NCI-H2029 treated with DMSO at 0.1 percent for 48 hours (cell line): ENCODE measurements around the gene STK32C.

Source experiments
- DNase-seq: peaks from one replicate; lab custom pipeline; 2025; lab: John Stamatoyannopoulos, UW

Gene STK32C

DNA sequence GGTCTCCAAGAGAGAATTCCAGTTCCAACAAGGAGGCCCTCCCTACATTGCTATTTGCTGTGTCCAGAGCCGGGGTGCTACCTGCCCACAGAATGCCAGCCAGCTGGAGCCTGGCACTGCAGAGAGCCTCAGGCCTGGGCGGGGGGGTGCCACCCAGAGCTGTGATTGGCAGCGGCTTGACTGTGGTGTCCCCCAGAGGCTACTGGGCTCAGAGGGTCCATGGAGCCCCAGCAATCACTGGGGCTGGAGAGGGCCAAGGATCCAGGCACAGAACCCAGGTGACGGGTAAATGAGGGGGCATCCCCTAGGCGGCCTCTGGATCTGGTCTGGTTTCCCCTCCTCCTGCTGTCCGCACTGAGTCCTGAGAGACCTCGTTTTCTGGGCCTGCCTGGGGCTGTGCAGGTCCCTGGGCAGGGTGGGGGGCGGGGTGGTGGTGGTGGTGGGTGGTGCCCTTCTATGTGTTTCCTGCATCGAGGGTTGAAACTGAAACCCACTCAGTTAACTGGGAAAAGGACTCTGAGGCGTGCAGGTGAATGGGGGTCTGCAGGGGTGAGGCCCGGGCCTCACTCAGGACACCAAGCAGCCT is 108.4 kb downstream of the STK32C start:
- DNase-seq: no peak

DNA sequence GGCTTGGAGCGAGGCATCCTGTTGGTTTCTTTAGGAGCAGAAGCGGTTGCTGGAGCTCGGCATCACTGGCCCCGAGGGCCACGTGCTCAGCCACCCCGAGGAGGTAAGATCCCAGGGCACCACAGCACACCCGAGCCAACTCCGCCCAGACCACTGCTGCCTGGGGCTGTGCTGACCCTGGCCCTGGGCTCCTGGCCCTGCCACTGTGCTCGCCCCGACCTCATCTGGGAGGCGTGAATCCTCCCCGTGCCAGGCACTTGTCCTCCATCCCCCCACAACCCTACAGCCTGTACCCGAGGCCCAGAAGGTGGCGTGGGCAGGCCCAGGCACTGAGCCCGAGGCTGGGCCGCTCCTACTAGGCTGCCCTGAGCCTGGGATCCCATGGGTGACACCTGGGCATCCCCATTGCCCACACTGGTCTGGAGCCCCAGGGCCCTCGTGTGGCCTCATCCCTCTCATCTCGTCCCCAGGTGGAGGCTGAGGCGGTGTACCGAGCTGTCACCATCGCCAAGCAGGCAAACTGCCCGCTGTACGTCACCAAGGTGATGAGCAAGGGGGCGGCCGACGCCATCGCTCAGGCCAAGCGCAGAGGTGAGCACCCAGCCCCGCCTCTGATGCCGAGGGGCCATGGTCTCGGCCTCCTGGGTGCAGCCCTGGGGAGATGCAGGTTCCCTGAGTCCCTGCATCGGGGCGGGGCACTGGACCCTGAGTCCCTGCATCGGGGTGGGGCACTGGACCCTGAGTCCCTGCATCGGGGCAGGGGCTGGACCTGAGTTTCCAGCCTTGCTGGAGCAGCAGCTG is 109.2 kb downstream of the STK32C start:
- no peak for DNase-seq

DNA sequence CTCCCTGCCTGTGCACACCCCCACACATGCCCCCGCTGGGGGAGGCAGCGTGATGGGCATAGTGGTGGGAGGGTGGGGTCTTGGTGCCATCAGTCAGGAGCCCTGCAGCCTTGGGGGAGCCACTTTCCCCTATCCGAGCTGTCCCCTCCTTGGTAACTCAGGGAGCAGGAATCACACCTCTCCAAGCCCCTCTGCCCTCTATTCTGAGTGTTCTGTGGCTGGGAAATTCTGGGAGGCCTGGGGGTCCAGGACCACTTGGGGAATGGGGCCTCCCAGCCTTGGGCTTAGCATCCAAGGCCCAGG is 109.7 kb downstream of the STK32C start:
- DNase-seq: no peak

DNA sequence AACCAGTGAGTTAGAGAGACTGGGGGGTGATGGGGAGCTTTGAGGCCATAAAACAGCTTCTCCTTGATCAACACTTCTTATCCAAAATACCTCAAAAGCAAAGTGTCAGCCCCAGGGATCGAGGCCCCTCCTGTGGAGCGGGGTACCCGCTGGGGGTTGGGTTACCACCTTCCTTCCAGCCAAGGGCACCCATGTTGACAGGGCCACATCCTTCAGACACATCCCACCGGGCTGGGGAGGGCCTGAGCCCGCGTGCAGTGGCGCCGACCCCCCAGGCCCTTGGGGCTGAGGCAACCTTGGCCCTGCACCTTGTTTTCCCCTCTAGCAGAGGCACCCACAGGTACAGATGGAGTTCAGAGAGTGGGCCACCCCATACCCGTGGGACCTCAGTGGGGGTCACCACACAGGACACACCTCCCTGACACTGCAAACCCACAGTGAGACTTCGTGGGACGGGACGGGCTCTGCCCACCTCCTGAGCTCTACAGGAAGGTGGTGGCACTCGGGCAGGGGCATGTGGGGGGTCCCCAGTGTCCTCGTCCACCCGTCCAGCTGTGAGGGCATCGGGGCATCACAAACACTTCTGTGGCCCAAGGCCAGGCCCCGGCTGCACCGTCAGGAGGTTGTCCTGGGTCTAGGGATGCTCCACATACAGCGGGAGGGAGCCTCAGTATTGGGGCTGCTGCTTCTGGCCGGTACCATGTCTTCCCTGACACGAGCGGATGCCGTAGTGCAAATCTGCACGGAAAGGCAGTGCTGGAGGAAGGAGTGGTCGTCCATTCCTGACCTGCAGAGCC is 110.3 kb downstream of the STK32C start:
- no peak for DNase-seq

DNA sequence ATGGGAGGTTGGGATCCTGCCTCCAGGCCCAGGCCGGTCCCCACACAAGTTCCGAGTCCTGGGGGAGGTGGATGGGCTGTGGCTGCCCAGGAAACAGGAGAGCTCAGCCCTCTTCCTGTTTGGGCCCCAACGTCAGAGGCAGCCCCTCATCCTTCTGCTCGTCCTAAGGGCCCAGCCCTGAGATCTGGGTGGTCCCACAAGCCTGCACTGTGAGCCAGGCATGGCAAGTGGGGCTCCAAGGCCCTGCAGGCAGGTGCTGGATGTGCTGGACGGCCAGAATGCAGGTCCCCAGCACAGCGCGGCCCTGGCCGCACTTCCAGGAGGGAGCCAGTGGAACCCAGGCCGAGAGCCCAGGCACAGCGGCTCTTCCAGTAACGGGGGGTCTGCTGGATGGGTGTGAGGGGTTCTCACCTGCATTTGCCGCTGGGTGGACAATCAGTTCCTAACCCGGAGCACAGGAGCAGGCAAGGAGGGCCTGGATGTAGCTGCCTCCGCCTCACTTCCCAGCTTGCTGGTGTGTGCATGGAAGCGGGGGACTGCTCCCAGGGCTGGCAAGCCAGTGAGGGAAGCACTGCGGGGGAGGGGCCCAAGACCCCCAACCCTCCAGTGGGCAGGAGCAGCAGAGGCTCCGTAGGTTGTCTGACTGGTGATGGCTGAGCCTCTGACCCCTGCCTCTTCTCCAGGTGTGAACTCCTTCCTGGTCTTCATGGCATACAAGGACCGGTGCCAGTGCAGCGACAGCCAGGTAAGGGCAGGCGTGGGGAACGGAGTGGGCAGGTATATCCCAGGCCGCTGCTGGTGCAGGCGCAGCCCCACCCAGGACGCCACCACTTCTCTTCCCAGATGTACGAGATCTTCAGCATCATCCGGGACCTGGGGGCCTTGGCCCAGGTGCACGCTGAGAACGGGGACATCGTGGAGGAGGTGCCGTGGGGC is 111.3 kb downstream of the STK32C start:
- no peak for DNase-seq

DNA sequence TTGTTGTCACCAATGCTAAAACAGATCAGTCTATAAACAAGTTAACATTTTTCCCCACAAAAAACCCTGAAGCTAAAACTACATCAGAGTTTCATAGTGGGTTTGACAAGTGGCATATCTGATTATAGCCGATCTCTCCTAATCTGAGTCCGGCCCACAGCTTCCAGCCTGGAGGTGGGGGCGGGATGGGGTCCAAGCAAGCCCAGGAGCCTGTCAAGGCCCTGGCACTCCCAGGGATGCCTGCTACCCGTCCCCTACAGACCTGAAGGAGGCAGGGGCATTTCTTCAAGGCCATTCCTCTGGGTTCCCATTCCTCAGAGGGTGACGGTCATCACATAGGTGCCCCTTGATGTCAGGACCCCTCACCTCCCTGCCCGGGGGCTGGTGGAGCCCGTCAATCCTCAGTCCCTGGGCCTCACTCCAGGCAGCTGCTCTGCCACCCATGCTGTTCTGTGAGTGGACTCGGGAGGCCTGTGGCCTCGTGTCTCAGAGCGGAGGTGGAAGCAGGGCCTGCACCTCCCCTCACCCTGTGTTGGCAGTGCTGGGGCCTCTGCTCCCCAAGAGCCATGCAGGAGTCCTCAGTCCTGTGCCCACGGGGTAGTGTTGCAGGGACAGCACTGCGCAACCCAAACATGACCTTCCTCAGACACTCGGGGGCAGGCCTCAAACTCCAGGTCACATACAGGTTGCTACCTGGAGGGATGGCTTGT is 112.2 kb downstream of the STK32C start:
- no peak for DNase-seq

DNA sequence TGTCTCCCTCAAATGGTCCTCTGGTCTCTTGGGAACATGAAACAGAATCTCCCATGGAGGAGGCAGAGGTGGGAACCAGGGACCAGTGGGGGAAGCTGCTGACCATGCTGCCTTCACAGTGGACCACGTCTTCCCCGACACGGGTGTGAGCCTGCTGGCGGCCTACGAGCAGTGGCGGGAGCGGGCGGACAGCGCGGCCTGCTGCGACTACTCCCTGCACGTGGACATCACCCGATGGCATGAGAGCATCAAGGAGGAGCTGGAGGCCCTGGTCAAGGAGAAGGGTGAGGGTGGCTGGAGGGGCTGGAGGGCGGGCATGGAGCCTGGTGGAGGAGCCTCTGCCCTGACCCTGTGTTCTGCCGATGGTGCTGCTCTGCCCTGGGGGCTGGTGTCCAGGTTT is 113.0 kb downstream of the STK32C start:
- no peak for DNase-seq

DNA sequence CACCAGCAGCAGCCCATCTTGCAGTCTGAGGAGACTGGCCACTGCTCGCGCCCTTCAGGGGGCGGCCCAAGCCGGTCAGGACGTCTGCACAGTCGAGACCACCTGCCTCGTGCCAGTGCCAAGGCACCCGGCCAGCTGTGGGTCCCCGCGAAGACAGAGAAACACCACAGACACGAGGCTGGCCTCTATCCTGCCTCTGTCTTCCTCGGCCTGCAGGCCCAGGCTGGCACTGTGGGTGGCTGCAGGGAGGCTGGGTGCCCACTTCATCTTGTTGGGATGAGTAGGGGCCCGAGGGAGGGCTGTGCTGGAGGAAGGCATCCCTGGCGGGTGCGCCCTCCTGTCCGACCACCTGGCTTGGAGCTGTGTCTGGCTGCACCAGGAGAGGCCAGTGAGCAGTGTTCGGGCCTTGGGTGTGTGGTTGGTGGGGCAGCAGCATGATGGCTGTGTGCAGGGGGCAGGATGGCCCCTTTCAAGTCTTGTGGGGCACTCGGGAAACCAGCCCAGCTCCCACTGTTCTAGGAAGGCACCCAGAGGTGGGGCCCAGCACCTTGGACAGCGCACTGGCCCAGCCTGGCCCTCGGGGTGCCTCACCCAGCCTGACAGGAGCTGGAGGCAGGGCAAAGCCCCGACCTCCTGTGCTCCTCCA is 113.7 kb downstream of the STK32C start:
- DNase-seq: no peak

DNA sequence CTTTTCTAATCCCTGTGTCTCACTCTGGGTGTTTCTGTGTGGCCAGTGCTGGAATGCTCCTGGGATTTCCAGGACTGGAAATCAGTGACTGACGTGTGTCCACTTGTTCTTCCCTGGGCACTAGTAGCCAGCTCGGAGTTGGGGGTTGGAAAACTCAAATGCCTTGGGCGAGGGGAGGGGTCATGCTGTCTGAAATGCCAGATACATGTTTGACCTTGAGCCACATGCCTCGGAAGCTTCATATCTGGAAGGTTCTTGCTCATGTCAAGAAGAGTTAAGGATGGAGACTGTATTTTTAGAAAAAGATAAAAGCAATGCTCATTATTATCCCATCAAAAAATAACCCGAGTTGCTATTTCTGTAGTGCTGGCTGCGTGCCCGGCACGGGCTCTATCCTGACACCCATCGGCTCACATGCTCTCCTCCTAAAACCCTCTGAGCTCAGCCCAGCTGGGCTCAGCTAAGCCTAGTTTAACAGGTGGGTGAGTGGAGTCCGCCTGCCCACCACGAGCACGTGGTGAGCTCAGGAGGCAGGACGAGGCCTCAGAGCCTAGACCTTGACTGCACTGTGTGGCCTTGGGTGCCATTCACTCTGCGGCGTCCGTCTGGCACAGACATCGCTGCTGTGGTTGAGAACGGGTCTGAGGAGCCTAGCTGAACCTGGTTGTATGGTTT is 114.6 kb downstream of the STK32C start:
- no peak for DNase-seq

DNA sequence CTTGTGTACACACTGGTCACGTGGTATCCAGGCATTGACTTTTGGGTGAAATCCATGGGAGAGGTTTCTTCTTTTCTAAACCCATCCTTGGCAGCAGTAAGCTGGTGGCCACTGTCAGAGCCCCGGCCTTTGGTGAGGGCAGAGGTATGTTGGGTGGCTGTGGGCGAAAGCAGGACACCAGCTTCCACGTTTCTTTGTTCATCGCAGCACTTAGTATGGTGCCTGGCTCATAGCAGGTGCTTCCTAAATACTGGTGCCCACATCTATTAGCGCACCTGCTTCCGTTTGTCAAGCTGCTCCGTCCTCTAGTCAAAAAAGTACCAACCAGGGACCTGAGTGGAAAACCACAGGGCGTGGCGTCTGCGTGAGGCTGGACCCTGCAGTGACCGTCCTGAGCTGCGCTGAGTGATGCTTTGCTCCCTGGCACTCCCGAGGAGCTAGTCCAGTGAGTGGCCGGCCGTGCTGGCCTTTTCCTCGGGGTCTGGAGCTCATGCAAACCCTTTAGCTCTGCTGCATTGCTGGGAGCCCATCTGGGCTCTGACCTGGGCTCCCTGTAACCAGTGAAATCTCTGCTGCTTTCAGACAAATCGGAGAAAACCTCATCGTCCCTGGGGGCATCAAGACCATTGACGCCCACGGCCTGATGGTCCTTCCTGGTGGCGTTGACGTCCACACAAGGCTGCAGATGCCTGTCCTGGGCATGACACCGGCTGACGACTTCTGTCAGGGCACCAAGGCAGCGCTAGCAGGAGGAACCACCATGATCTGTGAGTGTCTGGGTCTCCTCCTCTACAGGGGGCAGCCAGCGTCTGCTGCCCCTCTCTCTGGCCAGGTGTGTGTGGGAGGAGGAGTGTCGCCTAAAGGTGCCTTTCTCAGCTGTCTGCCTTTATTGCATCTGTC is 115.4 kb downstream of the STK32C start:
- no peak for DNase-seq

DNA sequence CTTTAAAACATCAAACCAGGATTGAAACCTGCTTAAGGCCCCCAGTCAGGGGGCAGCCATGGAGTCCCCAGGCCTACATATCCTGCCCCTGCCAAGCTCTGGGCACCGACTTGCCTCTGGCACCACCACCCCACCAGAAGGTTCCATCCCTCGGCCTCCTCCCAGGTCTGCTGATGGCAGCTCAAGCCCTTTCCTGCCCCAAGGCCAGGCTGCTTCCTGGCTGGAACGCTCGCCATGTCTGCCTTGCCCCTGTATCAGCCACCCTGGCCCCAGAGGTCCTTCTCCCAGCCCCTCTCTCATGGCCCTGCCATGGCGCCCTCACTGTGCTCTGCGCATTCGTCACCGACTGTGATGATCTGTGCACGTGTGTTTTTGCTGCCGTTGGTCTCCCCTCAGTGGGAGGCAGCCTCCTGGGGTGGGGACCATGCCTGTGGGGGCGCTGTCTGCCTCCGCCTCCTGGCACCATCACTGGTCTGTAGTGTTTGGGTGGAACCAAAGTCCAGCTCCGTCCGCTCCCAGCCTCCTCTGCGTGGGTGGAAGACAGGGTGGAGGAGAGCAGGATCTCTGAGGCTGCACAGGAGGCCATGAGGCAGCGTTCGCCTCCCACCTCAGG is 117.8 kb downstream of the STK32C start:
- DNase-seq: no peak

DNA sequence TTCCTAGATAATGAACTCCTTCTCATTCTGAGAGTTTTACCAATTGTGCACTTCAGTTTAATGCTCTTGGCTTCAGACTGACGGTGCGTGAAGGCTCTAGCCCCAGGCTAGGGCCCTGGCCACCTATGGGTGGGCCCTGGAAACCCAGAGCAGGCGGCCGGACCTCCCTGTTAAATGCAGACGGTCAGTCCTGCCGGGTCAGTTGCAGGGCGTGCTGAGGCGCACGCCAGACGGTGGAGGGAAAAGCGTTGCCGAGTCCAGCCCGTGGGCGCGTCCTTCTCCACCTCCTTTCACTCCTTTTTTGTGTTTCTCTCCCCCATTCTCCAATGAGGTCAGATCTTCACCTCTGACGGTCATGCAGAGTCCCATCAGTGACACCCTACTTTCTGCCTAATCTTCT is 118.7 kb downstream of the STK32C start:
- DNase-seq: no peak

DNA sequence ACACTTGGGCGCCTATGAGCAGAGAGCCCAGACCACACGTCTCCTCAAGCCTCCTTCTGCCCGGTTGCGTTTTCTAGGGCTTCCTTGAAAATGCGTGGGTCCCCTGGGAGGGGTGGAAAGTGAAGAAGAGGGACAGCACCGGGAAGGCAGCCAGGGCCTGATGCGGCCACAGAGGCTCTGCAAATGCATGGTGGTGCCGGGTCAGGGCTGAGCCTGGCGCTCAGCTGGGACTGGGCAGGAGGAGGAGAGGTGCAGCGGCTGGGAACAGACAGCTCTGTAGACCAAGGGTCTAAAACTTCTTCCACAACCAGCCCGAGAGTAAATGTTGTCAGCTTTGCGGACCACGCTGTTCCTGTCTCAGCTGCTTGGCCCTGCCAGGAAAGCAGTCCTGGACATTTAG is 119.4 kb downstream of the STK32C start:
- DNase-seq: no peak

DNA sequence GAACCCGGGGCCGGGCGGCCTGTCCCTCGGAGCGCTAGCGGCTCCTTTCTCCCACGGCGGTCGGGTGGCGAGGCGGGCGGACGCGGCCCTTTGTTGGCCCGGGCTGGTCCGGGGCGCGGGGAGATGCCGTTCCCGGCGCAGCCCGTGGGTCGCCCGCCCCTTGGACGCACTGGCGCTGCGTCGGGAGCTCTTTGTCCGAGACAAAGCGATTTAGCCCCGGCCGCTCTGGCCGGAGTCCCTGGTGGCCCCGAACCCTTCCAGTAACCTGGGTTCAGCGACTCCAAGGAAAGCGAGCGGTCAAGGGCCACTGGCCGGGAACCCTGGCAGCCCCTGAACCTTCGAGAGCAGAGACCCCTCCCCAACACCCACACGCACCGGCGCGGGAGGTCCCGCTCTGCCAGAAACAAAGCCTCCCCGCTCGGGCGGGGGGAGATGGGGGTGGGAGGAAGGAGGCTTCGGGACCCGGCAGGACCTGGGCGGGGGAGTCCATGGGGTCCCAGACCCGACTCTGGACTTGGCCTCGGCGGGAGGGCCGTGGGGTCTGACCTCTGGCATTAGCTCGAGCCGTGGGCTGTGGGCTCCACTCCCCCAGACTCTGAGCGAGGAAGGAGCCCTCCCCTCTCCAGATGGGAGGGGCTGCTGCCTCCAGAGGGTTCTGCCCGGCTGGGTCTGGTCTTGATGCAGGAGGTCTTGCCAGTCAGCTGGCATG is 120.2 kb downstream of the STK32C start:
- no peak for DNase-seq

DNA sequence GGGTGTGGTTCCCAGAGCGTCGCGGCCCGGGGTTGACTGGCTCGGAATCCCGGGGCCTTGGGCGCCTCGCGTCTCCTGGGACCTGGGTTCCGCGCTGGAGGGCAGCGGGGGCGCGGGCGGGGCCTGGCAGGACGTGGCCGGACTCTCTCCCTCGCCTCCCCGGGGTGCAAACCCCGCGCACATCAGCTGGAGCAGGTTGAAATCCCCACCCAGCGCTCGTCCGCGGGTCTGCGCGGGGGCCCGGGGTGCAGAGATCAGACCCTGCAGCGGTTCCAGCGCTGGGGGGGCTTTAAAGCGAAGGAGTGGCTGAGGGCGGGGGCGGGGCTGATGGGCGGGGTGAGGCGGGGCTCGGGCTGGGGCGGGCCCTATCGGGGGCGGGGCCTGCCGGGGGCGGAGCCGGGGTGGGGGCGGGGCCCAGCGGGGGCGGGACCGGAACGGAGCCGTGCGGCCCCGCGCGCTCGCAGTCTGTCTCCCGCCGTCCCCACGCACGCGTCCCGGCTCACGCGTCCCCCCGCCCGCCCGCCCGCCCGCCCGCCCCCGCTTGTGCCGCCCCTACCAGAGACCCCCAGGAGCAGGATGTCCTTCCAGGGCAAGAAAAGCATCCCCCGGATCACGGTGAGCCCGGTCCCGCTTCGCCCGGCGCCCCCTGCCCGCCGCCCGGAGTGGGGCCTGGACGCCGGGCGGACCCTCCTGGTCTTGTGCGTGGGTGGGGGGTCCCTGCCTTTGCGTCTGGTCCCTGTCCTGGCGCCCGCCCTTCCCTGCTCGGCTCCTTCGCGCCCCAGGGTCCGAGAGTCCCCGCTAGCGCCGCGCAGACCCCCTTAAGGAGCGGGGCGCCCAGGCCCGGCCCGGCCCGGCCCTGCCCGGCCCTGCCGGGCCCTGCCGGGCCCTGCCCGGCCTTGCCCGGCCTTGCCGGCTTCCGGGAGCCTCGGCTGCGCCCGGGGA is 121.0 kb downstream of the STK32C start, which contains the start of gene DPYSL4:
Gene DPYSL4 (plus strand): TSS at position 461 of the 942 bp plus-strand sequence. CDS start 116 bp downstream, at position 577.
- no peak for DNase-seq

DNA sequence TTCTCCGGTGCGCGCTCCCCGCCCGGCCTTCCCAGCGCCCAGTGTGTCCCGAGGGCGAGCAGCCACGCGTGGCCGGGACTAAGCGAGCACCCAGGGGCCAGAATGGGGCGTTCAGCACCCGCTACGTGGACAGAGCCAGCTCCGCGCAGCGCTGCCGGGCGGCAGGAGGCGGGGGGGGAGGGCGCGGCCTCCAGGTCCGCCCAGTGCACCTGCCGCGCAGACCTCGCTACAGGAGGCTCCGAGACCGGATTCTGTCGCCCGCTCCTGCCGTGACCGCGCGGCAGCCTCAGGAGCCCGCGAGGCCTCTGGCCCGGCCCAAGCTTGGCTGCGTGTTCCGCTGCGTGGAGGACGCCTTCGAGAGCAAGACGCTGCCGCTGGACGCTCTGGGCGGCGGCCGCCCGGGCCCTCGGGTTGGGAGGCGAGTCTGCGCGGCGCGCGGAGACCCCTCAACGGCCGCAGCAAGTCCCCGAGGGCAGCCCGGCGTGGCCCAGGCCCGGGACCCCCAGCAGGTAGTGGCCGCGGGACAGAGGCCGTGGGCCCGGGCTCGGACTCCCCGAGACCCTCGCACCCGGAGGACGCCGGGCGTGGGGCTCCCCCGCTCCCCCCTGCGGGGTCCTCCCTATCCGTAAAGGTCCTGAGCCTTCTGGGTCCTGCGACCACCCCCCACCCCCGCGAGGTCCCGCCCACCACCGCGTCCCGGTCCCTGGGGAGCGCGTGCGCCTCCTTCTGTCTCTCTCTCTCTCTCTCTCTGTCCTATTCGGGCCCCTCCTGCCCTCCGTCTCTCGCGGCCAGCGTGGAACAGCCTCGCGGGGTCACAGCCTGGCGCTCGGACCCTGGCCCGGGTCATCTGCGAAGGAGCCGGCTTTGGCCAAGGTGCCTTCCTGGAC is 121.9 kb downstream of the STK32C start:
- no peak for DNase-seq
